Activated T-helper 2 cell treated with anti-CD3 and anti-CD28 coated beads, Interferon-gamma antibody, Interleukin-2, Interleukin-4, amounts not matched to agents 10 μg/mL and 5 μg/mL and 100 μg/mL, durations not matched to agents 14 hours and 24 hours and 36 hours (primary cell): ENCODE measurements around the gene RFX7. TPM values are rescaled to one million over a fixed set of nuclear protein-coding genes. Genes with fewer than 3 reads are reported as not detected.

Source experiments
- DNase-seq: peaks from one replicate; pipeline ENCODE4 v3.0.0; 2021; ENCODE audit warnings: low spot score
- H3K27ac Mint-ChIP-seq: one replicate; pipeline ENCODE4 v1.8.0; 2021; ENCODE audit warnings: mixed read lengths
- H3K27me3 Mint-ChIP-seq: one replicate; pipeline ENCODE4 v1.8.0; 2021; ENCODE audit warnings: low read depth, mixed read lengths
- H3K36me3 Mint-ChIP-seq: one replicate; pipeline ENCODE4 v1.8.0; 2021; ENCODE audit warnings: low read depth, mixed read lengths
- H3K4me1 Mint-ChIP-seq: one replicate; pipeline ENCODE4 v1.8.0; 2021; ENCODE audit warnings: low read depth, mixed read lengths
- H3K4me3 Mint-ChIP-seq: one replicate; pipeline ENCODE4 v1.8.0; 2021; ENCODE audit warnings: low read depth, mild to moderate bottlenecking, moderate library complexity, mixed read lengths
- H3K9me3 Mint-ChIP-seq: one replicate; pipeline ENCODE4 v1.8.0; 2021; ENCODE audit warnings: mixed read lengths
- intact Hi-C: fragments of 100-400 bp; cut with micrococcal nuclease; formaldehyde crosslinking; loops from one replicate; pipeline ENCODE4 v1.15.1; 2023
- total RNA-seq: library from RNA; stranded (reverse); gene quantifications from 2 replicates; pipeline ENCODE4 v1.2.3, GENCODE V29; 2022

RFX7 gene
- total RNA-seq, 1 donor from 2014 or later, result 36.6 TPM

DNA sequence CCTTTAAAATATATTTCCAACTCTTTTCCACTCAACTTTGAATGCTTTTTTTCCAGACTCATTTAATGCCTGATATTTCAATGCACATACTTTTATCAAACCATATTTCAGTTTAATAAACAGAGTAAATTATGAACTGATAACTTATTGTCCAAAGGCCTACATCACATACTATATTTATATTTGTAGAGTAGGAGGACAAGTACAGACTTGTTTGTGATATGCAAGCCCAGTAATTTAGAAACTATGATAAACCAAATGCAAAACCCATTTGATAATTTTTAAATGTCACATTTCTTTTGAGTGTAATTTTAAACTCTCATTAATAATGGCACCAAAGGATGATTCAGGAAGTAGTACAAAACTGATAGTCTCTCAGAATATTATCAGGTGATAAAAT, 3.3 kb downstream of the RFX7 start:
- Mint-ChIP-seq H3K4me1 (peaks cover 35% of the 10 kb centered on the region), H3K9me3 (peaks cover 13% of the 10 kb centered on the region), H3K27ac (peak overlapping the region; percentile 72), H3K4me3 (no peak overlapping the region), H3K27me3 (no peaks in the 10 kb centered on the region), H3K36me3 (peaks cover 42% of the 10 kb centered on the region)
- intact Hi-C loops, result loop anchor here (2.0 to 10.0 kb wide), 7 partner anchors 34 to 836 kb away; partner anchors contain the start of genes CCPG1, NEDD4 and PIERCE2
- DNase-seq, result no peak

DNA sequence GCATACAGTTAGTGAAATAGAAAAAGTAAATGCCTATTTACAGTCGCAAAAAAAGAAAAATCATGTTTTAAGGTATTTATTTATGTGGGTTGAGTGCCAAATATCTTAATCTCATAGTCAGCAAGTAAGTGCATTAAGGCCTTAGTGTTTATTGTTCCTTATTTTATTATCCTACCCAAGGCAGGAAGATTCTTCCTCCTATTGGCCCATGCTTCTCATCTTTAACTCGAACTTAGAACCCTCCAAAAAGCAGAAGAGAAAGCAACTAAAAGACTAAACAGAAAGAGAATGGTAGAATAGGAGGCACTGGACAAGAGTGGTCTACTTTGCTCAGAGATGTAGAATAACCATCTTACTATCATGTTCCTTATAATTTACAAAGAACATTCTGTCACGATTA, 7.5 kb downstream of the RFX7 start:
- H3K4me1 Mint-ChIP-seq, result peaks cover 26% of the 10 kb centered on the region

GRCh38 chr15:56234804-56235203, 8.9 kb downstream of the RFX7 start:
- Mint-ChIP-seq H3K27ac (no peak overlapping the region), H3K9me3 (peaks cover 65% of the 10 kb centered on the region), H3K27me3 (no peaks in the 10 kb centered on the region), H3K4me1 (peaks cover 28% of the 10 kb centered on the region), H3K4me3 (no peak overlapping the region), H3K36me3 (peaks cover 91% of the 10 kb centered on the region)
- intact Hi-C loops, result no loop called here
- no peak for DNase-seq

More for the DNA sequence above, 7.5 kb downstream of the RFX7 start:
- H3K36me3 Mint-ChIP-seq, result peaks cover 77% of the 10 kb centered on the region
- no peaks in the 10 kb centered on the region for H3K27me3 Mint-ChIP-seq
- intact Hi-C loops, result no loop called here
- no peak overlapping the region for H3K4me3 Mint-ChIP-seq
- H3K27ac Mint-ChIP-seq, result no peak overlapping the region
- no peak for DNase-seq
- H3K9me3 Mint-ChIP-seq, result peaks cover 51% of the 10 kb centered on the region

DNA sequence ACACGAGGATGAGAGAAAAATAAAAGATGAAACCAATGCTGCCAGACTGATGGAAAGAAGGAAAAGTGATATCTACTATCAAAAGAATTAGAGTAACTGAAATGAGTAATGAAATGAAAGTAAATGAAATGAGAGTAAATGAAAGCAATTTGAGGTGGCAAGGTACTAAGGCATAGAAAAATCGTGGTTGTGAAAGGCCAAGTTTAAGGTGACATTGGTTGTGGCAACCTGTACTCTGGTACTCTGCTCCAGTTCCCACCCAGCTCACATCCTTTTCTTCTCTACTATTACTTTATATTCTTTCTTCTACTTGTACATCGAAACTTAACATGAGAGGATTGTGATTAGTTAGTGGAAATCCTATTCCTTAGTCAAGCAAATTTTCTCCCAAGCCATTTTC, 10.1 kb downstream of the RFX7 start:
- Mint-ChIP-seq H3K27me3 (no peaks in the 10 kb centered on the region), H3K36me3 (peaks cover 96% of the 10 kb centered on the region), H3K4me1 (peaks cover 24% of the 10 kb centered on the region), H3K4me3 (no peak overlapping the region), H3K9me3 (peaks cover 75% of the 10 kb centered on the region), H3K27ac (no peak overlapping the region)
- DNase-seq, result no peak
- intact Hi-C loops, result no loop called here

DNA sequence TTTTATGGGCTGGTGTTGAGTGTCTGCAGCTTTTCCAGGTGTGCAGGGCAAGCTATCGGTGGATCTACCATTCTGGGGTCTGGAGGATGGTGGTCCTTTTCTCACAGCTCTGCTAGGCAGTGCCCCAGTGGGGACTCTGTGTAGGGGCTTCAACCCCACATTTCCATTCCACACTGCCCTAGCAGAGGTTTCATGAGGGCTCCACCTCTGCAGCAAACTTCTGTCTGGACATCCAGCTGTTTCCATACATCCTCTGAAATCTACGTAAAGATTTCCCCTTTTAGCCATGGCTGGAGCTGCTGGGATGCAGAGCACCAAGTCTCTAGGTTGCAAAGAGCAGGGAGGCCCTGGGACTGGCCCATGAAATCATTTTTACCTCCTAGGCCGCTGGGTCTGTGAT, 11.6 kb downstream of the RFX7 start:
- Mint-ChIP-seq H3K27ac (no peak overlapping the region), H3K27me3 (no peaks in the 10 kb centered on the region), H3K4me1 (peaks cover 18% of the 10 kb centered on the region), H3K4me3 (no peak overlapping the region), H3K9me3 (peaks cover 89% of the 10 kb centered on the region), H3K36me3 (peaks cover 96% of the 10 kb centered on the region)
- intact Hi-C loops, result no loop called here
- no peak for DNase-seq

- peaks cover 13% of the 10 kb centered on the region for H3K4me1 Mint-ChIP-seq
- intact Hi-C loops, result no loop called here
These were observed 14.8 kb downstream of the RFX7 start for GRCh38 chr15:56228854-56229253.

DNA sequence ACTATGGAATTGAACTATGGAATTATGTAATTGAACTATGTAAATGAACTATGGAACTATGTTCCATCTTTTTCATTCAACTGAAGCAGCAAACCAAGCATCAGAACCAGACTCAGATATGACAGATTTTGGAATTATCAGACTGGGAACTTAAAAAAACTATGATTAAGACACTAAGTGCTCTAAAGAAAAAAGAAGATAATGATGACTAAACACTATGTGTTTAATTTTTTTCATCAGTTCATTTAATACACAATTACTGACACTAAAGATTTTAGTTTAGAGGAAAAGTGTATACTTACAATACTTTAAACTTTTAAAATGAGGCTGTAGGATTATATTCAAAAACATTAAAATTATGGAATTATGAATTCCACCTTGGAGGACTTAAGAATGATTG, 15.3 kb downstream of the RFX7 start:
- Mint-ChIP-seq H3K4me1 (peaks cover 8% of the 10 kb centered on the region), H3K4me3 (no peak overlapping the region), H3K36me3 (peaks cover 92% of the 10 kb centered on the region), H3K9me3 (peaks cover 88% of the 10 kb centered on the region), H3K27me3 (no peaks in the 10 kb centered on the region), H3K27ac (no peak overlapping the region)
- intact Hi-C loops, result no loop called here
- DNase-seq, result no peak

More at GRCh38 chr15:56228854-56229253, 14.8 kb downstream of the RFX7 start:
- Mint-ChIP-seq H3K36me3 (peaks cover 94% of the 10 kb centered on the region), H3K4me3 (no peak overlapping the region), H3K27me3 (no peaks in the 10 kb centered on the region), H3K27ac (no peak overlapping the region), H3K9me3 (peaks cover 90% of the 10 kb centered on the region)
- no peak for DNase-seq

DNA sequence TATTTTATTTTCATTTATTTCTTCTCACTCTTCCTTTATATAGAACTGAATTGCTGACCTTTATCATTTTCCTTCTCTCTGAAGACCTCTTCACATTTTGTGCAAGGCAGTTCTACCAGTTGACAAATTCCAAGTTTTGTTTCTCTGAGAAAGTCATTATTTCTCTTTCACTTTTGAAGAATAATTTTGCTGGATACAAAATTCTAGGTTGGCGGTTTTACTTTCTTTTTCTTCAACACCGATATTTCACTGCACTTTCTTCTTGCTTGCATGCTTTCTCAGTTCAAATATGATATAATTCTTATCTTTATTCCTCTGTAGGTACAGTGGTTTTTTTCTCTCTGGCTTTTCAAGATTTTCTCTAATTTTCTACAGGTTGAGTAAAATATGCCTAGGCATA, 15.9 kb downstream of the RFX7 start:
- Mint-ChIP-seq H3K4me1 (peaks cover 6% of the 10 kb centered on the region), H3K36me3 (peaks cover 92% of the 10 kb centered on the region), H3K4me3 (no peak overlapping the region), H3K27ac (no peak overlapping the region), H3K9me3 (peaks cover 88% of the 10 kb centered on the region), H3K27me3 (no peaks in the 10 kb centered on the region)
- DNase-seq, result no peak
- intact Hi-C loops, result no loop called here

DNA sequence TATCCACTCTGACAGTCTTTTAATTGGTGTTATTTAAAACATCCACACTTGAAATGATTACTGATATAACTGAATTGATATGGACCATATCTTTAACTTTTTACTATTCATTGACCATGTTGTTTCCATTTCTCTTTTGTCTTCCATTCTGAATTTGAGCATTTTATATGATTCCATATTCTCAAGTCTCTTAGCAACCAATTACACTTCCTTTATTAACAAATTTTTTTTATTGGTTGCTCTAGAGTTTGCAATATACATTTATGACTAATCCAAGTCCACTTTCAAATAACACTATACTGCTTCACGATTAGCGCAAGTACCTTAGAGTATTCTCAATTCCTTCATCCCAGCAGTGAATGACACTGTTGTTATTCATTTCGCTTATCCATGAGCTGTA, 16.4 kb downstream of the RFX7 start:
- Mint-ChIP-seq H3K9me3 (peaks cover 88% of the 10 kb centered on the region), H3K4me3 (no peak overlapping the region), H3K27me3 (no peaks in the 10 kb centered on the region), H3K36me3 (peaks cover 92% of the 10 kb centered on the region), H3K4me1 (peaks cover 6% of the 10 kb centered on the region), H3K27ac (no peak overlapping the region)
- intact Hi-C loops, result no loop called here
- DNase-seq, result no peak

DNA sequence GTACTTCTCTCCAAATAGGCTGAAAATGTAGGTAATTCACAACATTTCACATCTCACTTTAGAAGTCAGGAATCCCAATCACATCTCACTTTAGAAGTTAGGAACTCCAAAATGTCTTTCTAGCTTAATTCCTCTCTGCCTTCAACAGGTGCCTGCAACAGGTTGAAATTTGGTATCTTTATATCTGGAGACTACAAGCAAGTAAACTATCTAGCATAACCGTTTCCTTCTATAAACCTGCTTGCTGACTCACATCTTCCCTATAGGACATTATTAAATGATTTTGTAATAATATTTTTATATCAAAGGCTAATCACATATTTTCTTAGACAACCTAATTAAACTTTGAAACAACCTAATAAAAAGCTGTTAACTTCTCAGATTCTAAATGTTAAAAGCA, 18.2 kb downstream of the RFX7 start:
- Mint-ChIP-seq H3K4me3 (no peak overlapping the region), H3K27ac (no peak overlapping the region), H3K36me3 (peaks cover 88% of the 10 kb centered on the region), H3K4me1 (peaks cover 6% of the 10 kb centered on the region), H3K9me3 (peaks cover 87% of the 10 kb centered on the region), H3K27me3 (no peaks in the 10 kb centered on the region)
- DNase-seq, result no peak
- intact Hi-C loops, result no loop called here

GRCh38 chr15:56222302-56222701, 21.4 kb downstream of the RFX7 start:
- intact Hi-C loops, result no loop called here
- no peak for DNase-seq
- H3K4me1 Mint-ChIP-seq, result no peaks in the 10 kb centered on the region
- peaks cover 79% of the 10 kb centered on the region for H3K36me3 Mint-ChIP-seq
- peaks cover 70% of the 10 kb centered on the region for H3K9me3 Mint-ChIP-seq
- H3K27me3 Mint-ChIP-seq, result no peaks in the 10 kb centered on the region
- H3K27ac Mint-ChIP-seq, result no peak overlapping the region
- no peak overlapping the region for H3K4me3 Mint-ChIP-seq

DNA sequence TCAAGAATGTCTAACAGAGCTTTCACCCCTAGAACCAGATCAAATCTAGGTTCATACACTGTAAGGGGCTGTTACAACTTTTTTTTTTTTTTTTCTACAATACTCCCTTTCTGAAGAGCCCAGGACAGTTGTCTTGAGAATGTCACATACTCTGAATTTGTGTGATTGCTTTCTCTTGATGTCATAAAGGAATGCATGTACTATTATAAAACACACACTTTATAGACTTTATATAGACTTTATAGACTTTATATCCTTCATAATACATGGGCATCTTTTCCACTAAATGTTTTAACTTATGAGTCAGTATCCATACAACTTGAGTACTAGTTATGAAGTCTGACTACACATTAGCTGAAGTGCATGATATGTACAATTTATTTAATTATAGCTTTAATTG, 26.3 kb downstream of the RFX7 start:
- H3K4me3 Mint-ChIP-seq, result no peak overlapping the region
- no peak overlapping the region for H3K27ac Mint-ChIP-seq
- peaks cover 4% of the 10 kb centered on the region for H3K4me1 Mint-ChIP-seq
- H3K36me3 Mint-ChIP-seq, result peaks cover 64% of the 10 kb centered on the region
- intact Hi-C loops, result no loop called here
- H3K27me3 Mint-ChIP-seq, result no peaks in the 10 kb centered on the region
- peaks cover 40% of the 10 kb centered on the region for H3K9me3 Mint-ChIP-seq
- no peak for DNase-seq

DNA sequence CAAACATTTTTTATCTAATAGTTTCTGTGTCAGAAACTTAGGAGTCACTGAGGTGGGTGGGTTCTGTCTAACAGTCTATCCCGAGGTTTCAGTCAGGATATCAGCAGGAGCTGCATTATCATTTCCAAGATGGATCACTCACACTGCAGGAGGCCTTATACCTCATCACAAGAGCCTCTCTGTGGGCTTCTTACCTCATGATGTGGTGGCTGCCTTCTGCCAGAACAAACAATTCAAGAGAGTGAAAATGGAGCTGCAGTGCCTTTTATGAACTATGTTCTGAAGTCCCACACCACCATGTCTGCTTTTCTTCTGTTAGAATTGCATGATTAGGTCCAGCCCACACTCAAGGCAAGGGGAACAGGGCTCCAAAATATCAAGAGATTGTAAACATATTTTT, 27.9 kb downstream of the RFX7 start:
- intact Hi-C loops, result no loop called here
- Mint-ChIP-seq H3K36me3 (peaks cover 68% of the 10 kb centered on the region), H3K4me3 (no peak overlapping the region), H3K9me3 (peaks cover 42% of the 10 kb centered on the region), H3K4me1 (peaks cover 10% of the 10 kb centered on the region), H3K27ac (no peak overlapping the region), H3K27me3 (no peaks in the 10 kb centered on the region)
- DNase-seq, result no peak

DNA sequence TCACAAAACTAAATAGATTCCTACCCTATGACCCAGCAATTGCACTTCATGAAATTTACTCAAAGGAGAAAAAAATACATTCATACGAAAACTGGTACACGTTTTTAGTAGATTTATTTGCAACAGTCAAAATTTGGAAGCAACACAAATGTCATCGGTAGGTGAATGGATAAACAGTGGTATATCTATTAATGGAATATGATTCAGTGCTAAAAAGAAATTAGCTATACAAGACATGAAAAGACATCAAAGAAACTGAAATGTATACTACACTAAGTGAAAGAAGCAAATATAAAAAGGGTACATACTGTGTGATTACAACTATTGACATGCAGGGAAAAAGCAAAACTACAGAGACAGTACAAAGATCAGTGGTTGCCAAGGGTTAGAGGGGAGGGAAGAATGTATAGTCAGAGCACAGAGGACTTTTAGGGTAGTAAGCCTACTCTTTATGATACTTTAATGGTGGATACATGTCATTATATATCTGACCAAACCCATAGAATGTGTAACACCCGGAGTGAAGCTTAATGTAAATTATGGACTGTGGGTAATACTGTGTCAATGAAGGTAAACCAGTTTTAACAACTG, 31.6 kb downstream of the RFX7 start:
- no peak overlapping the region for H3K27ac Mint-ChIP-seq
- H3K27me3 Mint-ChIP-seq, result no peaks in the 10 kb centered on the region
- H3K36me3 Mint-ChIP-seq, result peaks cover 61% of the 10 kb centered on the region
- peaks cover 40% of the 10 kb centered on the region for H3K4me1 Mint-ChIP-seq
- intact Hi-C loops, result no loop called here
- H3K4me3 Mint-ChIP-seq, result no peak overlapping the region
- H3K9me3 Mint-ChIP-seq, result peaks cover 42% of the 10 kb centered on the region
- DNase-seq, result no peak
